Measurements from ENCODE around the gene MYL6.

MYL6 gene

GRCh38 chr12:56124133-56124532, 34.0 kb upstream of the MYL6 start:
- DNase-seq (ENCODE audit: low read depth): no peak
- no peak overlapping the region for H3K4me3 ChIP-seq (ENCODE audit: low read depth, low read length)
- no peak for TF ChIP-seq CTCF (IDR thresholded peaks at IDR 0.05; ENCODE audit: control insufficient read depth, extremely low read depth, insufficient read depth)

- DNase-seq (ENCODE audit: low read depth): no peak
- peak overlapping the region; percentile 49 for H3K4me3 ChIP-seq (ENCODE audit: low read depth, low read length)
- no peak for TF ChIP-seq CTCF (IDR thresholded peaks at IDR 0.05; ENCODE audit: control insufficient read depth, extremely low read depth, insufficient read depth)
Observed at GRCh38 chr12:56126732-56127239, 31.4 kb upstream of the MYL6 start.

GRCh38 chr12:56127485-56127887, 30.7 kb upstream of the MYL6 start:
- DNase-seq (ENCODE audit: low read depth): no peak
- no peak for TF ChIP-seq CTCF (IDR thresholded peaks at IDR 0.05; ENCODE audit: control insufficient read depth, extremely low read depth, insufficient read depth)
- H3K4me3 ChIP-seq (ENCODE audit: low read depth, low read length): peak overlapping the region; percentile 49

GRCh38 chr12:56127888-56128669, 30.1 kb upstream of the MYL6 start, which contains the start of gene ESYT1:
Gene ESYT1, plus strand, starts transcription at chr12:56128267. Its CDS starts 53 bp downstream, at chr12:56128320.
- H3K4me3 ChIP-seq (ENCODE audit: low read depth, low read length): peak within 1 kb of the TSS; percentile 88
- peak; percentile 99 for DNase-seq (ENCODE audit: low read depth)
- no peak for TF ChIP-seq CTCF (IDR thresholded peaks at IDR 0.05; ENCODE audit: control insufficient read depth, extremely low read depth, insufficient read depth)

- DNase-seq (ENCODE audit: low read depth): no peak
- no peak for TF ChIP-seq CTCF (IDR thresholded peaks at IDR 0.05; ENCODE audit: control insufficient read depth, extremely low read depth, insufficient read depth)
Observed at GRCh38 chr12:56128670-56129205, 29.4 kb upstream of the MYL6 start.

GRCh38 chr12:56129206-56129941, 28.8 kb upstream of the MYL6 start:
- no peak for DNase-seq (ENCODE audit: low read depth)
- peak overlapping the region; percentile 88 for H3K4me3 ChIP-seq (ENCODE audit: low read depth, low read length)
- TF ChIP-seq CTCF (IDR thresholded peaks at IDR 0.05; ENCODE audit: control insufficient read depth, extremely low read depth, insufficient read depth): no peak

More at GRCh38 chr12:56128670-56129205, 29.4 kb upstream of the MYL6 start:
- H3K4me3 ChIP-seq (ENCODE audit: low read depth, low read length): peak overlapping the region; percentile 88

All from LNCaP clone FGC (cell line).